PC-3 (cell line): ENCODE results near the gene NECAB2. TPM values are rescaled to one million over a fixed set of nuclear protein-coding genes. Genes with fewer than 3 reads are reported as not detected.

Source experiments
- ATAC-seq: fragments of 200-7000 bp; cut with Tn5 transposase; 2 replicates; pipeline ENCODE4 v1.9.1; 2020; ENCODE audit warnings: mild to moderate bottlenecking, moderate library complexity
- BruUV-seq: library from RNA; stranded (reverse); fragments of 400-500 nt; replicated peaks from 2 replicates; lab custom pipeline; 2021; lab: Mats Ljungman, UMichigan
- CTCF ChIA-PET: fragments of 300-600 bp; sonication (Branson Sonifier 250); formaldehyde crosslinking; loops from one replicate; lab custom pipeline; 2022; ENCODE audit warnings: antibody characterized with exemption; lab: Charles Lee
- POLR2A ChIA-PET: fragments of 300-600 bp; sonication (Branson Sonifier 250); formaldehyde crosslinking; loops from one replicate; lab custom pipeline; 2022; ENCODE audit warnings: antibody characterized with exemption; ENCODE audit not compliant: unreplicated experiment; lab: Charles Lee
- DNase-seq: peaks from one replicate; pipeline ENCODE4 v3.0.0-alpha.2; 2015
- H2AFZ ChIP-seq: fragments of 300-600 bp; sonication (generic); 2 replicates; pipeline ENCODE4 v1.6.0; 2016; ENCODE audit warnings: antibody characterized with exemption, low read length
- H3F3A ChIP-seq: fragments of 300-600 bp; sonication (generic); one replicate; pipeline ENCODE4 v1.6.0; 2017; ENCODE audit warnings: antibody characterized with exemption, low read length, control low read depth, mild to moderate bottlenecking; ENCODE audit not compliant: unreplicated experiment
- H3K27ac ChIP-seq: fragments of 300-600 bp; sonication (generic); 2 replicates; pipeline ENCODE4 v1.5.1; 2016; ENCODE audit warnings: mild to moderate bottlenecking, low read length
- H3K27me3 ChIP-seq: fragments of 300-600 bp; sonication (generic); 2 replicates; pipeline ENCODE4 v1.6.1; 2016; ENCODE audit warnings: low read length, mixed read lengths
- H3K36me3 ChIP-seq: fragments of 300-600 bp; sonication (generic); 2 replicates; pipeline ENCODE4 v1.6.1; 2016; ENCODE audit warnings: low read depth, mixed run types, low read length, mixed read lengths
- H3K4me1 ChIP-seq: fragments of 300-600 bp; sonication (generic); 2 replicates; pipeline ENCODE4 v1.5.1; 2016; ENCODE audit warnings: low read length; ENCODE audit not compliant: insufficient read depth
- H3K4me2 ChIP-seq: fragments of 300-600 bp; sonication (generic); 2 replicates; pipeline ENCODE4 v1.6.0; 2016; ENCODE audit warnings: low read length
- H3K4me3 ChIP-seq: fragments of 300-600 bp; sonication (generic); 2 replicates; pipeline ENCODE4 v1.5.1; 2016; ENCODE audit warnings: mild to moderate bottlenecking, low read length, mixed read lengths
- H3K79me2 ChIP-seq: fragments of 300-600 bp; sonication (generic); 2 replicates; pipeline ENCODE4 v1.6.1; 2017; ENCODE audit warnings: low read length, mixed read lengths
- H3K9ac ChIP-seq: fragments of 300-600 bp; sonication (generic); 2 replicates; pipeline ENCODE4 v1.6.0; 2016; ENCODE audit warnings: mild to moderate bottlenecking, low read length
- H3K9me2 ChIP-seq: fragments of 300-600 bp; sonication (generic); replicated peaks from 2 replicates; pipeline ENCODE4 v1.6.1; 2016; ENCODE audit warnings: mixed run types, low read length, mixed read lengths
- H3K9me3 ChIP-seq: fragments of 300-600 bp; sonication (generic); 2 replicates; pipeline ENCODE4 v1.6.1; 2016; ENCODE audit warnings: low read length, mixed read lengths
- H4K20me1 ChIP-seq: fragments of 300-600 bp; sonication (generic); 2 replicates; pipeline ENCODE4 v1.6.1; 2016; ENCODE audit warnings: low read length, mixed read lengths
- CTCF ChIP-seq: fragments of 300-600 bp; sonication (generic); conservative IDR thresholded peaks from 2 replicates; pipeline ENCODE4 v1.5.1; 2017; ENCODE audit warnings: antibody characterized with exemption, low read depth, mild to moderate bottlenecking, low read length
- EZH2 ChIP-seq: fragments of 300-600 bp; sonication (generic); IDR thresholded peaks from one replicate; pipeline ENCODE4 v1.6.1; 2017; ENCODE audit warnings: antibody characterized with exemption, mild to moderate bottlenecking, low read length; ENCODE audit not compliant: unreplicated experiment
- EZH2phosphoT487 ChIP-seq: fragments of 300-600 bp; sonication (generic); IDR thresholded peaks from 2 replicates; pipeline ENCODE4 v1.6.1; 2018; ENCODE audit warnings: mild to moderate bottlenecking, antibody characterized with exemption, low read length, borderline replicate concordance
- intact Hi-C: fragments of 100-400 bp; cut with micrococcal nuclease; formaldehyde crosslinking; loops from 2 replicates; pipeline ENCODE4 v1.9.0; 2023
- total RNA-seq: library from RNA; depleted of rRNA; stranded (reverse); fragments of >200 nt; gene quantifications from 2 replicates; pipeline ENCODE4 v1.2.3, GENCODE V29; 2014

Gene NECAB2
- total RNA-seq, 1 experiment from 2014 or later, result 0.22 TPM

GRCh38 chr16:83979441-83979840 lies 11.4 kb downstream of the NECAB2 start:
- Histone ChIP-seq H3K27ac (no peak overlapping the region), H3K9me3 (no peaks in the 10 kb centered on the region), H2AFZ (no peak overlapping the region), H3K79me2 (no peaks in the 10 kb centered on the region), H3K4me2 (no peak overlapping the region), H3K9ac (no peak overlapping the region), H3K4me1 (no peaks in the 10 kb centered on the region), H3K9me2 (no peaks in the 10 kb centered on the region), H3K36me3 (no peaks in the 10 kb centered on the region), H3K4me3 (no peak overlapping the region), H3F3A (no peaks in the 10 kb centered on the region), H3K27me3 (no peaks in the 10 kb centered on the region), H4K20me1 (no peaks in the 10 kb centered on the region)
- ChIA-PET POLR2A (no interaction called here), CTCF (no interaction called here)
- no TSS peak for BruUV-seq
- DNase-seq, result no peak
- intact Hi-C loops, result no loop called here
- ATAC-seq, result no peak
- TF ChIP-seq EZH2 (no peak), EZH2phosphoT487 (no peak), CTCF (no peak)

- POLR2A ChIA-PET, result no interaction called here
- DNase-seq, result no peak
- TF ChIP-seq EZH2 (no peak), CTCF (no peak), EZH2phosphoT487 (no peak)
- Histone ChIP-seq H3K79me2 (no peaks in the 10 kb centered on the region), H3K4me1 (no peaks in the 10 kb centered on the region), H3F3A (no peaks in the 10 kb centered on the region), H3K27me3 (no peaks in the 10 kb centered on the region), H3K4me2 (no peak overlapping the region), H3K4me3 (no peak overlapping the region), H2AFZ (no peak overlapping the region), H3K9ac (no peak overlapping the region), H3K9me3 (no peaks in the 10 kb centered on the region), H3K9me2 (no peaks in the 10 kb centered on the region), H3K36me3 (no peaks in the 10 kb centered on the region), H3K27ac (no peak overlapping the region), H4K20me1 (no peaks in the 10 kb centered on the region)
- intact Hi-C loops, result no loop called here
- no TSS peak for BruUV-seq
- CTCF ChIA-PET, result no interaction called here
- no peak for ATAC-seq
Measured at GRCh38 chr16:83980794-83981193, 12.8 kb downstream of the NECAB2 start.

- Histone ChIP-seq H3K9me2 (no peaks in the 10 kb centered on the region), H3K27me3 (peaks cover 2% of the 10 kb centered on the region; the same call in 1 of the 2 replicates), H3K79me2 (no peaks in the 10 kb centered on the region), H3F3A (no peaks in the 10 kb centered on the region), H3K4me2 (no peak overlapping the region), H3K4me1 (no peaks in the 10 kb centered on the region), H3K9me3 (no peaks in the 10 kb centered on the region), H4K20me1 (no peaks in the 10 kb centered on the region), H2AFZ (no peak overlapping the region), H3K9ac (no peak overlapping the region), H3K27ac (no peak overlapping the region), H3K4me3 (no peak overlapping the region), H3K36me3 (no peaks in the 10 kb centered on the region)
- intact Hi-C loops, result no loop called here
- ChIA-PET CTCF (no interaction called here), POLR2A (no interaction called here)
- no TSS peak for BruUV-seq
- ATAC-seq (no peak), DNase-seq (no peak)
- TF ChIP-seq CTCF (no peak), EZH2phosphoT487 (no peak), EZH2 (no peak)
Measured at GRCh38 chr16:83981799-83982198, 13.8 kb downstream of the NECAB2 start.
